Measurements from ENCODE around the gene CORT.
A peak's percentile ranks its signal among the peaks of the same experiment; 100 is the strongest.
"Not testable (repeated sequence)": the region's sequence is repeated elsewhere in the genome, so short reads cannot be mapped to it uniquely, and the experiment has no call there.

CORT gene

DNA sequence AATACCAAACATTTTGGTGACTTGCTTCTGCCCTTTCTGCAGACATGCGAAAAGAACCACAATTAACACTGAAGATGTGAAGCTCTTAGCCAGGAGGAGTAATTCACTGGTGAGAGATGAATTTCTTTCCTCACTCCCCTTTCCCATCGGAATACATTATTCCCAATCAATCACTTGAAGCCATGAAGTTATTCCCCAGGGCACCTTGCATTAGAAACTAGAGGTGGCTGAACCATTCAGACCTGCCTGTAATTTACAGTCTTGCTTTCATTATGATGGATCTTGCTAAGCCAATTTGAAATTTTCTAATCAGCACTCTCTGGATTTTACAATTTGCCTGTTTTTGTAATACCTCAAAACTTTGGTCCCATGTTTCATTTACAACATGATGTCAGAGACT is 9.5 kb upstream of the CORT start:
- no peak for DNase-seq

DNA sequence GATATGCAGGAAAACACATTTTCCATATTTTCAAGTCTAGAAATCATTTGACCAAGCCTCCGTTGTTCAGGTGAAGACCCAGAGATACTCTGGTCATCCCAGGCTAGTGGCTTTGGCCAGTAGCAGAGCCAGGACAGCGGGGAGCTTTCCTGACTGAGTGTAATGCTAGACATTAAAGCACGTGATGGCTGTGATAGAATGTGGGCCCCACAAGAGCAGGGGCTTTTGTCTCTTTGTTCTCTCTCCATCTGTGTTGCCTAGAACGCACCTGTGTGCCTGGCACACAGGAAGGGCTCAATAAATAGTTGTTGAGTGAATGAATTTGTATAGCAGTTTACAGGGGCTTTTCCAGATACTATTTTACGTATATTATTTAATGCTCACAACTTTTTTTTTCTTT is 9.0 kb upstream of the CORT start:
- no peak for DNase-seq

DNA sequence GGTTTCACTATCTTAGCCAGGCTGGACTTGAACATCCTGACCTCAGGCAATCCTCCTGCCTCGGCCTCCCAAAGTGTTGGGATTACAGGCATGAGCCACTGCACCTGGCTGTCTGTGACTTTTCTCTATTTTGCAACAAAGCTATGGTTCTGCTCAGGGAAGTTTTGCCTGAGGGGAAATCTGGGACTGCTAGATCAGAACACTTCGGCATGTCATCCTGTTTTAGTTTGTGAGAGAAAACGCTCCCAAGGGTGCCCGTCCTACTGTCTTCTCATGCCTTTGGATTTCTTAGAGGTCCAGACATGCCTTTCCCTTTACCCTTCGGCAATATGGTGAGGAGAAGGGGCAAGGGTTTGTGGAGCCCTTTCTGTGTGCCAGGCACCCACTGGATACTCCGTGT is 5.6 kb upstream of the CORT start:
- DNase-seq = no peak

DNA sequence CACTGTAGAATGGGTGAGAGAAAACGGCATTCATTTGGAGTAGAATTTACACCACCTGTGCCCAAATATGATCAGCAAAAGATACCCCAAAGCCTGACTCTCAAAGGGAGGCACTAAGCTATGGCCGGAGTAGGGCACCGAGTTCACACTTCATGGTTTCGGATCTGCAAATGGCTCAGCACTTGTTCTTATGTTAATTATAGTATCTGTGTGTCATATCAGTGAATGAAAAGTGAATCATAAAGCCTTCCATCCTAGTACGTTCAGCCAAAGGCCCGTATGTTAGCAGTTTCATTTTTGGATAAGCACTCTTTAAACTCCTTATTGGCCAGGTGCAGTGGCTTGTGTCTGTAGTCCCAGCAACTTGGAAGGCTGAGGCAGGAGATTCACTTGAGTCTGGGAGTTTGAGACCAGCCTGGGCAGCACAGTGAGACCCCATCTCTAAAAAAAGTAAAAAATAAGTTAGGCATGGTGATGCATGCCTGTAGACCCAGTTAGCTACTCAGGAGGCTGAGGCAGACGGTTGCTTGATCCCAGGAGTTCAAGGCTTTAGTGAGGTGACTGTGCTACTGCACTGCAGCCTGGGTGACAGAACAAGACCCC is 4.9 kb upstream of the CORT start:
- no peak for DNase-seq

DNA sequence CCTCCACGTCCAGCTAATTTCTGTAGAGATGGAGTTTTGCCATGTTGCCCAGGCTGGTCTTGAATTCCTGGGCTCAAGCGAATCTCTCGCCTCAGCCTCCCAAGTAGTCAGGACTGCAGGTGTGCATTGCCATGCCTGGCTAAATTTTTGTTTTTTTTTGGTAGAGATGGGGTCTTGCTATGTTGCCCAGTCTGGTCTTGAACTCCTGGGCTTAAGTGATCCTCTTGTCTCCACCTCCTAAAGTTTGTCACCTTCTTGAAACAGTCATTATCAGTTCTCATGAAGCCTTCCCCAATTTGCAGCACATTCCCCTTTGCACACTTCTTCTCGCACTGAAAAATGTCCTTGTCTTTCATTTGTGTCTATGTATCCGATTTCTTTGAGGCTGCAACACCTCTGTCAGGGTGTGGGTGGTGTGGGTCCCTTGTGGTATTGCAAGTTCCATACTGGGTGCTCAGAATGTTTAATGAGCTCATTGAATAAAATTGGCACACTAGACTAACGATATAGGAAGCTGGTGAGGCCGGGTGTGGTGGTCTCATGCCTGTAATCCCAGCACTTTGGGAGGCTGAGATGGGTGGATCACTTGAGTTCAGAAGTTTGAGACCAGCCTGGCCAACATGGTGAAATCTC is 2.9 kb upstream of the CORT start:
- no peak for DNase-seq

DNA sequence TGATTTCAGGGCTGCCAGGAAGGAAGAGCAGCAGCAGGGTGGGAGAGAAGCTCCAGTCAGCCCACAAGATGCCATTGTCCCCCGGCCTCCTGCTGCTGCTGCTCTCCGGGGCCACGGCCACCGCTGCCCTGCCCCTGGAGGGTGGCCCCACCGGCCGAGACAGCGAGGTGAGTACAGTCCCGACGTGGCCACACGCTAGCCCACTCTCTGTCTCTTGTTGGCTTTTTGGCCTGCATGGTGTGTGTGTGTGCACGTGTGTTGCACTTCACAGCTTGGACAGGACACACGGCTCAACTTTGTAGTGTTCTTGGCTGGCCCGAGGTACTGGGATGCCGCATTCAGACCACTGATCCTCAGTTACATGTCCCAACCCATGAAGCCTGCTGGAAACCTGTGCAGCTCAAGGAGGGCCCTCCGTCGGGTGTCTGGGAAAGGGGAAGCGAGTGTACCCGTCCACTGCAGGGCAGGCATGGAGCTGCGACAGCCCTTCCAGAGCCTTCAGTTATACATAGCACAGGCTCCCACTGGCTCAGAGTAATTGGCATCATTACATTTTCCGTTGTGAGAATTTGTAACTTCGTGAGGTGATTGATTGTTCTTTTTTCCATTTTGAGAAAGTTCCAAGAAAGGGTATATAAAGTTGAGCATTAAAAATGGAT is 454 bp downstream of the CORT start:
- no peak for DNase-seq

DNA sequence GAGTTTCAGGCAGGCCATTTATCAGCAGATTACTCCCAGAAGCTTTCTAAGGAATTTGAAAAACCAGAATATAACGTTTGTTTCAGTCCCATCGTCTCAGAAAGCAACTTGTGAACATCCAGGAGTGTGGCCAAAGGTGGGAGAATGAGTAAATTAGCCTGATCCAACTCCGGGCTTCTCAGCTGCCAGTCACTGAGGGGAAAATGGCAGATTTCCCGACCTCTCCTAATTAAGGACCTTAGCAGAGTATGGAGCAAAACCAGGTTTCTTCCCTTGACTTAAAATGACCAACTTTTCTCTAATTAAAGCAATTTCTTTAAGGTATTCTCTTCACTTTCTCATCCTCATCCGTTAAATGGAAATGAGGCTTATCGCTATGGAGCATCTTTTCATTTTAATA is 1.0 kb downstream of the CORT start:
- no peak for DNase-seq

DNA sequence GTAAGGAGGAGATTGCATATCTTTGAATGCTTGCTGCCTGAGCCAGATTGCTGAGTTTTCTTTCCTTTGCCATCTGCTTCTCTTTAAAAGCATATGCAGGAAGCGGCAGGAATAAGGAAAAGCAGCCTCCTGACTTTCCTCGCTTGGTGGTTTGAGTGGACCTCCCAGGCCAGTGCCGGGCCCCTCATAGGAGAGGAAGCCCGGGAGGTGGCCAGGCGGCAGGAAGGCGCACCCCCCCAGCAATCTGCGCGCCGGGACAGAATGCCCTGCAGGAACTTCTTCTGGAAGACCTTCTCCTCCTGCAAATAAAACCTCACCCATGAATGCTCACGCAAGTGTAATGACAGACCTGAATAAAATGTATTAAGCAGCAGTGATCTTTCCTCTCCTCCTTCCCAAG is 1.5 kb downstream of the CORT start:
- DNase-seq = no peak

DNA sequence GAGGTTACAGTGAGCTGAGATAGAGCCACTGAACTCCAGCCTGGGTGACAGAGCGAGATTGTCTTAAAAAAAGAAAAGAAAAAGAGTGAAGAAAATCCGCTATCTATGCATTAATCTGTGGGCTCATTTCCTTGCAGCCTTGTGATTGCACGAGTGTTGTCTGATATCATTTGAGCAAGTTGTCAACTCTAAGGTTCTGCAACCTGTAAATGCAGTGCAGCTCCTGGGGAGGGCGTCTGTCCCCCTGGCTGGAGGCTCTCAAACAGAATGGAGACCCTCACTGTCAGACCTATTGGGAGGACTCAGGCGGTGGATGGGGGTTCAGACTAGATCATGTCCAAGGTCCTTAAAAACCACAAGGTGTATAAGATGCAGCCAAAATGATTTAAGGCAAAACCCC is 6.2 kb downstream of the CORT start:
- no peak for DNase-seq

DNA sequence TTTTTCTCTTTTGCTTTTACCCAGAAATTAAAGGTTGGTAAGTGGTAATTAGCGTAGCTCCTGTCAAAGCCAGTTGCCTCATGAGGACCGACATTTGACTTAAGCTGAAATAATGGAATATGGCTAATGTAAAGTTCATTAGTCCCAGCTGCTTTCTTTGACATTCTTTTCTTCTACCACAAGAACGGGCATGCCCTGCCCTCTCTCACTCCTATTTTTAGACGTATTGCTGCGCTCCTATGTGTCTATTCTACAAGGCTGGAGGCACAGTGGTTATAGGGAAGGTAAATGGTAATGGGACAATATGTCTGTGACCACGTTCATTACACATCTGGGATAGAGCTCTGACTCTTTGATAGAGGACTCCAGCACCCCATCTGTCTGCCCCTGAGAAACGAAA is 6.8 kb downstream of the CORT start:
- DNase-seq = peak; percentile 92

DNA sequence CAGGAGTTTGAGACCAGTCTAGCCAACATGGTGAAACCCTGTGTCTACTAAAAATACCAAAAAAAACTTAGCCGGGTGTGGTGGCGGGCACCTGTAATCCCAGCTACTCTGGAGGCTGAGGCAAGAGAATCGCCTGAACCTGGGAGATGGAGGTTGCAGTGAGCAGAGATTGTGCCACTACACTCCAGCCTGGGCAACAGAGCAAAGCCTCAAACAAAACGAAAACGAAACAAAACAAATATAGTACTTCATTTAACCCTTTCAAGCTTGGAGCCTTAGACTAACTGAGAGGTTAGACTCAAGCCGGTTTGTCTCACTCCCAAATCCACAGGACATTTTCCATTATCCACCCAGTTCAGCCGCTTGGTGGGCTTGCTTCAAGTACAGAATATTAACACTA is 7.6 kb downstream of the CORT start:
- DNase-seq = not testable (repeated sequence)

DNA sequence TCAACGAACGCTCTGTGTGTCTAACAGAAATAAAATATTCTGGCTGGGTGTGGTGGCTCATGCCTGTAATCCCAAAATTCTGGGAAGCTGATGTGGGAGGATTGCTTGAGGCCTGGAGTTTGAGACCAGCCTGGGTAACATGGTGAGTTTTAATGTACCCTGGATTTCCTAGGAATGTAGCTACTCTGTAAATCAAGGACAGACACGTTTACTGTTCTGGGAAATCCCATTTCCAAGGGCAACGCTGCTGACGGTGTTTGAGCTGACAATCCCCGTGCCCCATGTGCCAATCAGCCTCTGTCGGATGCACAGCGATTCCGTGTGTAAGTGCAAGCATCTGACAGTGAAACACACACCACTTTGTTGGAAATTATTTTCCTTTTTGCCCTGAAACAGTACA is 8.0 kb downstream of the CORT start:
- no peak for DNase-seq

DNA sequence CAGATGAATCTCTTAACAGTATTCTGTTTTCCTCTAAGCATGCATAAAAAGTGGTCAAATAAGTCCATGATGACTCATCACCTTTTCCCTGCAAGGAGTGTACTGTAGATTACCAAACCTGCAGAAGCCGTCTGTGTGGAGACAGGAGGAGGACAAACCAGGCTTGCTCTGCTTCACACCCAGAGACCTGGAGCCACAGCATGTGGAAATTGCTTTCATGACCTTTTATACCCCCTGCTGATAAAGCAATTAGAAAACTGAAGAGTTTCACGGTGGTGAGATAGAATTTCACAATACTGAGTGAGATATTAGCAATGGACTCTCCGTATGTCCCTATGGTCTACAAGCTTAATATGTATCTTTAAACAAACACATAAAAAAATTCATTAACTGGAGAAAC is 9.4 kb downstream of the CORT start:
- DNase-seq = no peak

DNA sequence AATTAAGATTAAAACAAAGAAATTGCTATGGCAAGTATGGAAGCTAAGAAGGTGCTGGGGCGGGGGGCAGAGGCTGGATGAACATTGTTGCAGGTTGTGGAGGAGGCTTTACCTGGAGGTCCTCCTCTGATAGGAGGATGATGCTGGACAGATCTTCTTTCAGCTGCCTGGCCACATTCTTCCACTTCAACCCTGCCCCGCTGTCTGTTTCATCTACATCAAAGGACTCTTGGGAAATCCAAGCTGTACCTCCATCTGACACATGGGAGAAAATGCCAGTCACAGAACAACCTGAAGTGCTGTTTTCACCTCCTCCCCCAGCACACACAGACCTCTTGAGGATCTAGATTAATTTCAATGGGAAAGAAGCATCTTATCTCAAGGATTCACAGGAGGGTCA is 17.2 kb downstream of the CORT start:
- DNase-seq = no peak

DNA sequence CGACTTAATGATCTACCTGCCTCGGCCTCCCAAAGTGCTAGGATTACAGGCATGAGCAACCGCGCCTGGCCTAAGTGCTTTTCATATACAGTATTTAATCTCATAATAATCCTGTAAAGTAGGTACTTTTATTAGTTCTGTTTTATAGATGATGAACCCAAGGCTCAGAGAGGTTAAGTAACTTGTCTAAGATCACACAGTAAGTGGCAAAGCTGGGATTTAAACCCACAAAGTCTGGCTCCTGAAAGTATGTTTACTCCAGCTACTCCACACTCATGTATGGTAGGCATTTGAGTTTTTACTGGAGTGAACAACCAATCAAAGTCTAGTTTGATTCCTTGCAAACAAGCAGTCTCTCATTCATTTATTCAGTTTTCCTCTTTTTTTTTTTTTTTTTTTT is 20.2 kb downstream of the CORT start:
- DNase-seq = no peak

DNA sequence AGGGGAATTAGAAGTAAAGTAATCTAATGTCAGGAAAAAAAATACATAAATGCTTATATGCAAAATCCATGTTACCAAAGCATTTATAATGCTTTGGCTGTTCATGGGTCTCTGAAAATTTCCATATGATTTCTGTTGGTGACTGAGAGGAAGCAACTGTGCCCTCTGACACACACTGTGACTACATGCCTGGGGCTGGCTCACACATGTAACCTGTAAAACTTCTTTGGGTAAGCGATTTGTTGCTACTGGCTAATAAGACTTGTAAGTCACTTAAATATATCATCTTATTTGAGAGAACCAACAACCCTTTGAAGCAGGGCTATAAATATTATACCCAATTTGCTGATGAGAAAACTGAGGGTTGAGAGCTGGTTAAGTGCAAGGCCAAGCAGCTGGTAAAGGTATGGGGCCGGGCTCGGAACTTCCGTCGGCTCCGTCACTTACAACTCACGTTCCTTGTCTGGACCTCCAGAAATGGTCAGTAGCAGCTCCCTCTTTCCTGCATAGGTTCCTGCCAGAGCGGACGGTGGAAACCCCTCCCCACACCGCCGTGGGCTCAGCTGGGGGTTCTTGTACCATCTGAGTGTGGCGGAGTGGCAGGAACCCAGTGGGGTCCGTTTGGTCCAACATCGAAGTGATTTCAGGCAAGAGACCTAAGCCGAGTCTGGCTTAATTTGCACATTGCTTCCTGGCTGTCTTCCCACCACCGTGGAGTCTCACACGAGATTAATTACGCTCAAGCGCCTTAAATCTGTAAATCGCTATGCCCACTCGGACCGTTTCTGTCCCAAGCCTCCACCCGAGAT is 21.8 kb downstream of the CORT start:
- no peak for DNase-seq

DNA sequence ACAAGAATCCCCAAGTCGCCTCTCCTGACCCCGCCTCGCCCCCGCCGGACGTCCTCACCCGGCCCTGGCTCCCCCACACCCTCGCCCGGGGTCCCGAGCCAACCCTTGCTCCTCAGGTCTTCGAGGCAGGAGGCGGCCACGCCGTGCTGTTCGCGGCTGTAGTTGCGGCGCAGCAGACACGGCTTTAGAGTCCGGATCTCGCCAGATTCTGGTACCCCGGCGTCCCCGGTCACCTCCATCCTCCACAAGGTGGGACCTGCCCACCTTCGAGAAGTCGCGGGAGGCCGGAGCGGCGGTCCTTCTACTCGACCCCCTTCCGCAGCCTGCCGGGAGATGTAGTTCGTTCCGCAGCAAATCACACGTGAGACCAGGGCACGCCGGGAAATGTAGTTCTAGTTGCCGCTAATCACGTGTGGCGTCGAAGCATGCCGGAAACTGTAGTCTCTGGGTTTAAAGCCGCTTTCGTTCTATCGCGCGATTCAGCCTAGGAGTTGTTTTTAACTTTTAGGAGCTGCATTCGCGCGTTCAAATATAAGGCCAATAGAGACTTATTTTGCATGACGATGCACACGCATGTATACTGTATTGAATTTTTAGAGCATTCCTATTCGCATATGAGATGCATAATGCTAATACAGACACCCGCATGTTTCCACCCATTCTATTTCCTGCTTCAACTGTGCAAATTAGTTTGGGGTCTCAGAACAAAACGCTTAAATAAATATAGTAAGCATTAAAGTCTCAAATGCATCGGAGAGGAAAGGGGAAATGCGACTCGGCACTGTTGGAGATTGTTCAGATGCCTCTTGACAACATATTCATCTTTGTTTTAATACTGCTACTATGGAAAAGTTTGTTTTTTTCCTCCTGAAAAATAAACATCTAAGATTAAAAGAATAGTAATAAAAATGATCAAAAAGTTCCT is 22.7 kb downstream of the CORT start, which contains the start of gene DFFA:
DFFA (minus strand) TSS at position 310 of the 925 bp plus-strand sequence; CDS start at position 239, 71 bp downstream.
- DNase-seq = peak; percentile 95

DNA sequence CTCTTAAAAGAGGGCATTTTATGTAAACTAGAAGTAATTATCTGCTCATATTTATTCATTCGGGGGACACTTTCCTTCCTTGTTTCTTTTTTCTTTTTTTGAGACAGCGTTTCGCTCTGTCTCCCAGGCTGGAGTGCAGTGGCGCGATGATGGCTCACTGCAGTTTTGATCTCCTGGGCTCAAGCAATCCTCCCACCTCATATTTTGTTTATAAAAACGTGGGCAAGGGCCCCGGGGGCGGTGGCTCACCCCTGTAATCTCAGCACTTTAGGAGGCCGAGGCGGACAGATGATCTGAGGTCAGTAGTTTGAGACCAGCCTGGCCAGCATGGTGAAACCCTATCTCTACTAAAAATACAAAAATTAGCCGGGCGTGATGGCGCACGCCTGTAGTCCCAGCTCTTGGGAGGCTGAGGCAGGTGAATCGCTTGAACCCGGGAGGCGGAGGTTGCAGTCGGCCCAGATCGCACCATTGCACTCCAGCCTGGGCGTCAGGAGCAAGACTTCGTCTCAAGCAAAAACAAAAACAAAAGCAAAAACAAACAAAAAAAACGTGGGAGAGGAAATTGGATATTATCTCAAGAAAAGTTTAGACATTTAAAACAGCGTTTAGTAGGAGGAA is 23.4 kb downstream of the CORT start:
- DNase-seq = no peak

DNA sequence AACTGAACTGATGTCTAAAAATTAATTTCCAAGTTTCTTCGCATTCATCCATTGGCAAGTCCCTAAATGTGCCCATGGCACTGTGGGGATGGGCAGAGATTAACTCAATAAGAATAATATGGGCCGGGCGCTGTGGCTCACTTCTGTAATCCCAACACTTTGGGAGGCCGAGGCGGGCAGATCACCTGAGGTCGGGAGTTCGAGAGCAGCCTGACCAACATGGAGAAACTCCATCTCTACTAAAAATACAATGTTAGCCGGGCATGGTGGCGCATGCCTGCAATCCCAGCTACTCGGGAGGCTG is 24.4 kb downstream of the CORT start:
- DNase-seq = not testable (repeated sequence)

DNA sequence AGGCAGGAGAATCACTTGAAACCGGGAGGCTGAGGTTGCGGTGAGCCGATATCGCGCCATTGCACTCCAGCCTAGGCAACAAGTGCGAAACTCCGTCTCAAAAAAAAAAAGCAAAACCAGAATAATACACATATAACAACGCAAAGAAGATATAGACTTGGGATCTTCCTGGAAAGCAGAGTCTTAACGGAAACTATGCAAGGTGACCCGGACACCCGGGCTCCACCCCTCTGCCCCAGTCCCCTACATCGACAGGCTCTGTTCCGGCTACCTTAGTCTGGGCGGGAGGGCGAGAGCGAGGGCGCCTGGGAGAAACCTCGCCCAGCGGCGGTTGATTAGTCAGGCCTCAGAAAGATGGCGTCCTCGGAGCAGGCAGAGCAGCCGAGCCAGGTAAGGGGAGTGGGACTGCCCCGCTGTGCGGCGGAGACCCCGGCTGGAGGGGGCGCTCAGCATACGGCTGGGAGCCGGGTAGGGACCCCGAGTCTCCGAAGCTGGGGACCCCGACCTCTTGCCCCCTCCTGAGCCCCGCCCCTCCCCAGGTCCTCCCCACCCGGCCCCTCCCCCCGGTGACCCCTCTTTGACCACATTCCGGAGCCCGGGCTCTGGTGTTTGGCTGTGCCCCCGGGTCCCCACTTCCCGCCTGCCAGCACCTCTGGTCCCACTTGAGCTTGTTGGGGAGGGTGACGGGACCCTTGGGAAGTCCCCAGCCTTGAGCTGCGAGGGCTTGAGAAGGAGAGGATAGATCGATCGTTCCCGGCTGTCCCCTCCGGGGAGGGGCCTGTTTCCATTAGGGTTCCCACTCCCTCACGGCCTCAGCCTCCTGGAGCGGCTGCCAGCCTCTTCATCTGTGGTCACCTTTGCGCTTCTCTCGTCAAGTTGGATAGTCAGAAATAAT is 25.0 kb downstream of the CORT start, which contains the start of gene PEX14:
PEX14 (plus strand) TSS at position 338 of the 895 bp plus-strand sequence; CDS start at position 355, 17 bp downstream.
- DNase-seq = peak; percentile 86

DNA sequence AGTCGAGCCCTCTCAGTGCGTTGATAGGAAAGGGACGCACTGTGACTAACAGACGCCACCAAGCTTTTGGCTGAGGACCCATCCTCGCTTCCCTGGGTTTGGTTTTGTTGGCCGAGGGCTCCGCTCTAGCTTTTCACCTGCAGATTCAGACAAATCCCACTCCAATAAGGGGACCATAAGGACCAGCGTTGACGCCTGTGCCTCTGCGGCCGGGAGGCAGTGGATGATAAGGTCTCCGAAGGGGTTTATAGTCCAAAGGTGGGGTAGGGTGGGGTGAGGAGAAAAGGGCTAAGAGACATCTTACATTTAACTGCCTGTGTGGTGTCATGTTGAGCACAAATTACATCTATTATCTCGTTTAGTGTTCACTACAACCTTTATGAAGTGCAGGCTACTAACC is 25.7 kb downstream of the CORT start:
- peak; percentile 44 for DNase-seq
